WERI-Rb-1 (cell line): Measurements from ENCODE around the gene BMP4.

Source experiments
- DNase-seq: peaks from one replicate; pipeline ENCODE4 v3.0.0-alpha.2; 2020
- H3K27ac ChIP-seq: fragments of 250-450 bp; sonication (Bioruptor Pico); 2 replicates; pipeline ENCODE4 v1.5.1; 2020; ENCODE audit warnings: mild to moderate bottlenecking, moderate library complexity
- H3K27me3 ChIP-seq: fragments of 250-450 bp; sonication (Bioruptor Pico); 2 replicates; pipeline ENCODE4 v1.5.1; 2021; ENCODE audit warnings: mild to moderate bottlenecking, low read depth, moderate library complexity; ENCODE audit not compliant: insufficient read depth, severe bottlenecking
- H3K36me3 ChIP-seq: fragments of 250-450 bp; sonication (Bioruptor Pico); 2 replicates; pipeline ENCODE4 v1.5.1; 2020; ENCODE audit warnings: mild to moderate bottlenecking, moderate library complexity
- H3K4me3 ChIP-seq: 2 replicates; pipeline ENCODE4 v1.5.1; 2011; ENCODE audit warnings: low read depth, mild to moderate bottlenecking, control low read depth, low read length
- H3K9me3 ChIP-seq: fragments of 250-450 bp; sonication (Bioruptor Pico); 2 replicates; pipeline ENCODE4 v1.5.1; 2021; ENCODE audit warnings: mild to moderate bottlenecking, moderate library complexity; ENCODE audit not compliant: severe bottlenecking
- TF ChIP-seq, protein P1 (sequence below): IDR thresholded peaks from 2 replicates; pipeline ENCODE4 v1.5.1; 2011; ENCODE audit warnings: low read depth, mild to moderate bottlenecking, control low read depth, inconsistent platforms, low read length

BMP4 gene

DNA sequence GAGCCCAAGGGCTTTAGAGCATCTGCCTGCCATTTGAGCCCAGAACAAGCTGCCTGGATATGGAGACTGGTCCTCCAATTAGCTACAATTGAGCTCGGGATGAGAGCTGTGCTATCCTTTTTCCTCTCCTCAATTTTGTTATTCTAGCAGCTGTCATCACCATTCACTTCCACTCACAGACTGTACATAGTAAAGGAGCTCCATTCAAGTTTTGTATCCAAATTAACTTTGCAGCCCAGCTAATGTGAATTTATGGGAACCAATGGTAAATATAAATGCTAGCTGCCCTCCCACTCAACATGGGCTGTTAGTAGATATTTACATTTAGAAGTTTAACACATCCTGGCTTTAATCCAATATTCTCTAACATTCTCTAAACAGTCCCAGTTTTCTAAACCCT lies 44.6 kb downstream of the BMP4 start:
- Histone ChIP-seq H3K36me3 (no peaks in the 10 kb centered on the region), H3K9me3 (no peaks in the 10 kb centered on the region), H3K27me3 (peaks cover 30% of the 10 kb centered on the region), H3K4me3 (no peak overlapping the region), H3K27ac (no peak overlapping the region)
- TF ChIP-seq, protein P1, sequence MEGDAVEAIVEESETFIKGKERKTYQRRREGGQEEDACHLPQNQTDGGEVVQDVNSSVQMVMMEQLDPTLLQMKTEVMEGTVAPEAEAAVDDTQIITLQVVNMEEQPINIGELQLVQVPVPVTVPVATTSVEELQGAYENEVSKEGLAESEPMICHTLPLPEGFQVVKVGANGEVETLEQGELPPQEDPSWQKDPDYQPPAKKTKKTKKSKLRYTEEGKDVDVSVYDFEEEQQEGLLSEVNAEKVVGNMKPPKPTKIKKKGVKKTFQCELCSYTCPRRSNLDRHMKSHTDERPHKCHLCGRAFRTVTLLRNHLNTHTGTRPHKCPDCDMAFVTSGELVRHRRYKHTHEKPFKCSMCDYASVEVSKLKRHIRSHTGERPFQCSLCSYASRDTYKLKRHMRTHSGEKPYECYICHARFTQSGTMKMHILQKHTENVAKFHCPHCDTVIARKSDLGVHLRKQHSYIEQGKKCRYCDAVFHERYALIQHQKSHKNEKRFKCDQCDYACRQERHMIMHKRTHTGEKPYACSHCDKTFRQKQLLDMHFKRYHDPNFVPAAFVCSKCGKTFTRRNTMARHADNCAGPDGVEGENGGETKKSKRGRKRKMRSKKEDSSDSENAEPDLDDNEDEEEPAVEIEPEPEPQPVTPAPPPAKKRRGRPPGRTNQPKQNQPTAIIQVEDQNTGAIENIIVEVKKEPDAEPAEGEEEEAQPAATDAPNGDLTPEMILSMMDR: no peak
- no peak for DNase-seq

DNA sequence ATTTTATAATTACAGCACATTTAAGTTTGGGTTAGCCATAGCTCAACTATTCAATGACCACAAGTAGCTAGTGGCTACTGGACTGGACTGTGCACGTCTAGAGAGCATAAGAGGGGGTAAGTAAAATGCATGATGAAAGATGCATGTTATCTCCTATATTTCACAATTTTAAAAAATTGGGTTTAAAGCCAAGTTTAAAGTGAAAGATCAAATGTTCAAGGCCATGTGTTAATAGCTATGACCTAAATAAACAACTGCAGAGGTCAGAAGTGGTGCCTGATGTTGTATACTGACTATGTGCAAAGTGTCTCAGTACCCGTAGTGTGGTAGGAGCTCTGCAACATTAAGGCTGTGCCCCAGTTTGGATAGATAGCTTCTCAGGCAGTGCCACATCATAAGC lies 48.2 kb downstream of the BMP4 start:
- TF ChIP-seq, protein P1: no peak
- Histone ChIP-seq H3K27ac (no peak overlapping the region), H3K9me3 (no peaks in the 10 kb centered on the region), H3K36me3 (no peaks in the 10 kb centered on the region), H3K4me3 (no peak overlapping the region), H3K27me3 (peaks cover 40% of the 10 kb centered on the region)
- DNase-seq: no peak

GRCh38 chr14:53902307-53902706 lies 54.3 kb downstream of the BMP4 start:
- Histone ChIP-seq H3K36me3 (no peaks in the 10 kb centered on the region), H3K27ac (no peak overlapping the region), H3K4me3 (no peak overlapping the region), H3K27me3 (peaks cover 64% of the 10 kb centered on the region), H3K9me3 (no peaks in the 10 kb centered on the region)
- TF ChIP-seq, protein P1: no peak
- no peak for DNase-seq

DNA sequence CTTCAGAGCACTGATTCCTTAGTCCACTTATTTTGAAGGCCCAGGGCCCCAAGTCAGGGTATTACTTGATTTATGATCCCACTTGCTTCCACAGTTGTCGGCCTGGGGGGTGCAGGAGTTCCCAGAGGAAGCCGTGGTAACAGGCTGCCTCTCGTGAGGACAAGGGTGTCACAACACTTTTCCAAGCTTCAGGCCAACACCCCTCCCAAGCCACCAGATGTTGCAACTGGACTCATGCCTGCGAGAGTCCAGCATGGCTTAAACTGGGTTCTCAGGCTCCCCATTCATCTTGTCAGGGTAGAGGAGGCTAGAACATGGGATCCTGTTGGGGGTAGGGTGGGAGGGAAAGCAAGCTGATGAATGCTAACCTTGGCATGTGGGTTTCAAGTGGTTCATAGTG lies 56.1 kb downstream of the BMP4 start:
- H3K36me3 ChIP-seq: no peaks in the 10 kb centered on the region
- H3K27me3 ChIP-seq: peaks cover 68% of the 10 kb centered on the region
- H3K4me3 ChIP-seq: no peak overlapping the region
- DNase-seq: no peak
- no peaks in the 10 kb centered on the region for H3K9me3 ChIP-seq
- H3K27ac ChIP-seq: no peak overlapping the region
- TF ChIP-seq, protein P1: no peak
